D721Med (cell line): ENCODE data around the gene KMT2E.

Experiments
- DNase-seq: peaks from one replicate; pipeline ENCODE4 v3.0.0; 2011; ENCODE audit warnings: low spot score; ENCODE audit not compliant: insufficient read length
- FAIRE-seq: peaks from 2 replicates; lab custom pipeline; 2011; peaks lifted over from hg19 to GRCh38; lab: Jason Lieb, UNC
- TF ChIP-seq, protein P1 (sequence below): IDR thresholded peaks from 2 replicates; pipeline ENCODE4 v1.5.1; 2012; ENCODE audit warnings: mild to moderate bottlenecking, control low read depth; ENCODE audit not compliant: insufficient read depth; ENCODE audit errors: missing control alignments

The KMT2E gene

DNA sequence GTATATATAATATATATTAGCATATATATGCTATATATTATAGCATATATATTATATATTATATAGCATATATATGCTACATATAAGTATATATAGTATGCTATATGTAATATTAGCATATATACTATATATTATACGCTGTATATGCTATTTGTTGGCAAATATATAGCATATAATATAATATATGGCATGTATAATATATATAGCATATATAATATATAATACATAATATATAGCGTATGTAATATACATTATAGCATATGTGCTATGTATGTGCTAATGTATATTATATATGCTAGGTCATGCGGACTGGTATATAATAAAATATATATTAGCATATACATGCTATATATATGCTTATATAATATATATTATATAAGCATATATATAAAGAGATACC is 72.8 kb downstream of the KMT2E start:
- TF ChIP-seq, protein P1, sequence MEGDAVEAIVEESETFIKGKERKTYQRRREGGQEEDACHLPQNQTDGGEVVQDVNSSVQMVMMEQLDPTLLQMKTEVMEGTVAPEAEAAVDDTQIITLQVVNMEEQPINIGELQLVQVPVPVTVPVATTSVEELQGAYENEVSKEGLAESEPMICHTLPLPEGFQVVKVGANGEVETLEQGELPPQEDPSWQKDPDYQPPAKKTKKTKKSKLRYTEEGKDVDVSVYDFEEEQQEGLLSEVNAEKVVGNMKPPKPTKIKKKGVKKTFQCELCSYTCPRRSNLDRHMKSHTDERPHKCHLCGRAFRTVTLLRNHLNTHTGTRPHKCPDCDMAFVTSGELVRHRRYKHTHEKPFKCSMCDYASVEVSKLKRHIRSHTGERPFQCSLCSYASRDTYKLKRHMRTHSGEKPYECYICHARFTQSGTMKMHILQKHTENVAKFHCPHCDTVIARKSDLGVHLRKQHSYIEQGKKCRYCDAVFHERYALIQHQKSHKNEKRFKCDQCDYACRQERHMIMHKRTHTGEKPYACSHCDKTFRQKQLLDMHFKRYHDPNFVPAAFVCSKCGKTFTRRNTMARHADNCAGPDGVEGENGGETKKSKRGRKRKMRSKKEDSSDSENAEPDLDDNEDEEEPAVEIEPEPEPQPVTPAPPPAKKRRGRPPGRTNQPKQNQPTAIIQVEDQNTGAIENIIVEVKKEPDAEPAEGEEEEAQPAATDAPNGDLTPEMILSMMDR: no peak
- FAIRE-seq (no peak), DNase-seq (no peak)

DNA sequence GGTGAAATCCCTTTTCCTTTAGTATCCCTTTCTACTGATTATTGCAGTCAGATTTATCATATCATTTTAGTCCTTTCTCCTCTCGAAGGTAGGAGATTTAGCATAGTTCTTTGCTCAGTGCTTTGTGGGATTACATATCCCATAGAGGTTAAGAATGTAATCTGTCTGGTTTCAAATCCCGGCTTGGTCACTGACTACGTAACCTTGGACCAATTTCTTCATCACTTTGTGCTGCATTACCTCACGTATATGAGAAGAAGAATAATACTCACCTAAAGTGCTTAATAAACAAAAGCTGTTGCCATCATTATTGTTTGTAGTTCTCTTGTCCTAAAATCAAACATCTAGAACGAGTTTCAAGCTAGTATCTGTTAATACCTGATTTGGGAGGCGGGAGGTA is 74.0 kb downstream of the KMT2E start:
- FAIRE-seq (peak; percentile 25), DNase-seq (peak; percentile 22)
- TF ChIP-seq, protein P1: no peak

DNA sequence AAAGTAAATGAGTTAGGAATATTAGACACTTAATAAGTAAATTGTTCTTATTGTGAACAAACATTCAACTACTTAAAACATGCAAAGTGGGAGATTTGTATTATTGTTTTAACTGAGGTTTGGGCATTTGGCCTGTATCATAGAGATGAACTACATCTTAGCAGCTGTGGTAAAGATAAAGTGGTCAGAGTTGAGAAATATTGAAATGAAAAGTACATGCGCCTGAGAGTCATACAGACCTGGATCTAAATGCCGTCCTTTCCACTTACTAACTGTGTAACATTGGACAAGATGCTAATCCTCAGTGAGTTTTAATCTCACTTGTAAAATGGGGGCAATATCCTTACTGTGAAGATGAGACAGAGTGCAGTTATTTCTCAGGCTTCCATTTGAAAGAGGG is 74.5 kb downstream of the KMT2E start:
- DNase-seq (no peak), FAIRE-seq (peak; percentile 29)
- TF ChIP-seq, protein P1: no peak

DNA sequence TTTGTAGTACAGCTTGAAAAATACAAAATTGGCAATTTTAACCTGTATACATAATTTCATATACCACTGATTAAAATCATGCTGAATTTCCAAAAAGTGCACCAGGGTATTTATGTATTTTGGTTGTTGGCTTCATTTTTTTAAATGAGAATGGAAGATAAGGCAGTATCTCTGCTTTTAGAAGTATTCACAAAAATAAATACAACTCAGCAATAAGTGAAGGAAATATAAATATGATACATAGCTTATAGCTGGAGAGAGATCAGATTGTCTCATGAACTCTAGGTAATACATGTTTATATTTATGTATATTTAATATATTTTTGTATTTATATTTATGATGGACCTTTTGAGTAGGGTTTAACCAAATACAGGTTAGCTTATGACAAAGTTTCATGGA is 81.0 kb downstream of the KMT2E start:
- TF ChIP-seq, protein P1: no peak
- DNase-seq (no peak), FAIRE-seq (no peak)

DNA sequence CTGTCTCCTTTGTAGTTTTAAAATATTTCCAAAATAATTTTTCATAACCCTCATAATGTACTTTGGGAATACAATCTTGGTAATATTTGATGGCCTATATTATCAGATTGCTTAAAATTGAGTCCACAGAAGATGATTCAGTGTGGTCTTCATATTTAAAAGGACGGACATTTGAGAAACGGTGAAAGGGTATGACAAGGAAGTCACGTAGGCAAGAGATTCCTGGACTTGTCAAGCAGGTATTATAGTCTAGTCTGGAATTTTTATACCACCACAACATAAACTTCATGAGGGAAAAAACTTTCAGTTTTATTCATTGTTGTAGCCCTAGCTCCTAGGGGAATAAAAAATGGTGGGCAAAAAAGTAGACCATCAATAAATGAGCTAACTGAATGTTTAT is 82.3 kb downstream of the KMT2E start:
- FAIRE-seq (no peak), DNase-seq (no peak)
- TF ChIP-seq, protein P1: no peak

DNA sequence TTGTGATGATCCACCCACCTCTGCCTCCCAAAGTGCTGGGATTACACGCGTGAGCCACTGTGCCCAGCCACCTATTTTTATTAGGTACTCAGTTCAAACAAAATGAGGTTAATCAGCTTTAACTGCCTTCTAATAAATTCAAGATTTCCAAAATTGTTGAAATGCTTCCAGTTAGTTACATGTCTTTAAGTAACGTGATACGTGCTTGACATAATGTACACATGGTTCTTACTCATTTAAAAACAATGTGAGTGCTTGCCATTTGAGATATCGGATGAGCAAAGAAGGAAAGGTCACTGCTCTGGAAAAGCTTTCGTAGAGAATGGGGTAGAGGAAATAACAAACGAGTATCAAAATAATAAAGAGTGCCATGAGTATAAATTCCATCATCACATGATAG is 83.6 kb downstream of the KMT2E start:
- DNase-seq (no peak), FAIRE-seq (no peak)
- TF ChIP-seq, protein P1: no peak

DNA sequence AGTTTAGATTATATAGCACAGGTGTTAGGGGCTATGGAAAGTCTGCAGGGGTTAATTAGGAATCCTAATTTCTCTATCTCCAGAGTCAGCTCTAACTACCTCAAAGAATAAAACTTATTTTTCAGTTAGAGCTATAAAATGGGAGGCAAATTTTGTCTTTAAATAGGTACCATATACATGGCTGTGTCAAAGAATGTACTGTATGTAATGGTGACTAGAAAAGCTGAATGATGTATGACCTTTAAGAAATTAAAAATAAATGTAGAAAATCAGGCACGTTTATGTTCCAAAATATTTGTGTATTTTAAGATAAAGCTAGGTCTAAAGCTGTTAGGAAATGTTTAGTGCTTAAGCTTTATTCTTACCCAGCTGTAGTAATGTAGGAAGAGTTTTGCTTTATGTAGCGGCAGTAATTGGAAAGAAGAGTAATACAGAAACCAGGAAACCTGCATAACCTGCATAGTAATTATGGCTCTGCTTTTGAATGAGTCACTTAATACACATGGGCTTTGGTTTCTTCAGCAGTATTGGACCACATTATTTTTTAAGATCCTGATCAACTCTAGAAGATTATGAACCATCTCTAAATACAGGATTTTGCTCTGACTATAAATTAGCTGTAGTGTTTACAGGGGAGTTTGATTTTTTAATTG is 85.0 kb downstream of the KMT2E start:
- TF ChIP-seq, protein P1: no peak
- no peak for FAIRE-seq
- DNase-seq: no peak
